ENCODE results near the gene USHBP1.
A peak's percentile ranks its signal among the peaks of the same experiment; 100 is the strongest.
"Not testable (repeated sequence)": the region's sequence is repeated elsewhere in the genome, so short reads cannot be mapped to it uniquely, and the experiment has no call there.

The USHBP1 gene

DNA sequence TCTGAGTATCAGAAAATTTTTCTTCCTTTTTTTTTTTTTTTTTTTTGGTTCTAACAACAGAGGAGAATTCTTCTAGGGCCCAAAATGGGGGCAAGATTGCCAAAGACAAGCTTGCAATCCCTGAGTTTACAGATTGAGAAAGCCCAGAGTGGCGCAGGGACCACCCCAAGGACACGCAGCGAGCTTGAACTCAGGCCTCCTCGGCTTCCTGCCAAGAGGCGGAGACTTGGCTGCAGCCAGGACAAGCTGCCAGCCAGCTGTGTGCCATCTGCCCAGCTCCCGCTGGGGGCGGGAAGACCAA, 40.6 kb upstream of the USHBP1 start:
- no peak overlapping the region for H3K9ac ChIP-seq (ENCODE audit: low read depth, low read length)
- H3K4me3 ChIP-seq (ENCODE audit: low read length): peak overlapping the region; percentile 83
- H3K4me1 ChIP-seq (ENCODE audit: control insufficient read depth, insufficient read depth, low read length): peaks cover 36% of the 10 kb centered on the region
- no peaks in the 10 kb centered on the region for H3K9me3 ChIP-seq (replicated peaks; ENCODE audit: low read length)
- H3K36me3 ChIP-seq (ENCODE audit: insufficient read depth, low read length): no peaks in the 10 kb centered on the region
- peak overlapping the region; percentile 97 for H3K4me2 ChIP-seq (ENCODE audit: low read length)
- H3K27me3 ChIP-seq (ENCODE audit: control insufficient read depth, insufficient read depth, low read length): no peaks in the 10 kb centered on the region

DNA sequence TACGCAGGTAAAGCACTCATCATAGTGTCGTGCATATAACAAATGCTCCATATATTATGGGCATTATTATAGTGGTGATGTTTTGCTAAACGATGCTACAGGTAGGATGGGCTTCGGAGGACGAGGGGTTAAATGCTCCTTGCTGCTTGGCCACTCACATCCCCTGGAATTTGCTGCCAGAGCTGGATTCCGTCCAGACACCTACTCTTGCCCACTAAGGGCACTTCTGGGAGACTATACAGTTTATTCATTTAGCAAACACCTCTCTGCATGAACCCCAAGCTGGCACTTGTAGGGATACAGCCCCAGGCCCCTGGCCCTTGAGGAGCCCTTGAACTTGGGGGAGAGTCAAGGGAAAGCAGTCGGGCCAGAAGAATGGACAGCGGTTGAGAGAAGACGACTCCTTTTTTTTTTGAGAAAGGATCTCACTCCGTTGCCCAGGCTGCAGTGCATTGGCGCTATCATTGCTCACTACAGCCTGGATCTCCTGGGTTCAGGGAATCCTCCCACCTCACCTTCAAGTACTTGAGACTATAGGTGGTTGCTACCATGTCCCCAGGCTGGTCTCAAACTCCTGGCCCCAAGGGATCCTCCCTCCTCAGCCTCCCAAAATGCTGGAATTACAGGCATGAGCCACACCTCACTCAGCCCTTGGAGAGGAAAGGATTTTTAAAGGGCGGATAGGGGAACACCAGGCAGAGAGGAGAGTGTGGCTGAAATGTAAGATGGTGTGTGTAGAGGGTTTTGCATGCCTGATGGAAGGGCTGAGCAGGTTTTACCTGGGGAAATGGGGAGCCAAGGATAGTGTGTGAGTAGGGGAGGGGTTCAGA, 40.1 kb upstream of the USHBP1 start:
- Histone ChIP-seq H3K4me1 (ENCODE audit: control insufficient read depth, insufficient read depth, low read length) (peaks cover 35% of the 10 kb centered on the region), H3K27me3 (ENCODE audit: control insufficient read depth, insufficient read depth, low read length) (no peaks in the 10 kb centered on the region), H3K4me2 (ENCODE audit: low read length) (peak overlapping the region; percentile 97), H3K9ac (ENCODE audit: low read depth, low read length) (no peak overlapping the region), H3K9me3 (replicated peaks; ENCODE audit: low read length) (no peaks in the 10 kb centered on the region), H3K36me3 (ENCODE audit: insufficient read depth, low read length) (no peaks in the 10 kb centered on the region), H3K4me3 (ENCODE audit: low read length) (no peak overlapping the region)

DNA sequence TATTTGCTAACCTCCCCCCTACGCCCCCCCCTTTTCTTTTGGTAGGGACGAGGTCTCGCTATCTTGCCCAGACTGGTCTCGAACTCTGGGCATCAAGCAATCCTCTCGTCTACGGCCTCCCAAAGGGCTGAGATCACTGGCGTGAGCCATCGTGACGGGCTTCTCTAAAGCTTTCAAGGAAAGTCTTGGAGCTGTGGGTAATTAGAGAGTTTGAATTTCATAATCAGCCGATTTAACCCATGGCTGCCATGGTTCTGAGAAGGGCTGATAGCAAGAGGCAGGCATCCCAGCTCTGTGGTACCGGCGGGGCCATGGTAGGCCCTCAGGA, 39.4 kb upstream of the USHBP1 start:
- H3K4me1 ChIP-seq (ENCODE audit: control insufficient read depth, insufficient read depth, low read length): peaks cover 35% of the 10 kb centered on the region
- no peaks in the 10 kb centered on the region for H3K36me3 ChIP-seq (ENCODE audit: insufficient read depth, low read length)
- no peak overlapping the region for H3K9ac ChIP-seq (ENCODE audit: low read depth, low read length)
- peak overlapping the region; percentile 96 for H3K4me2 ChIP-seq (ENCODE audit: low read length)
- peak overlapping the region; percentile 46 for H3K4me3 ChIP-seq (ENCODE audit: low read length)
- H3K9me3 ChIP-seq (replicated peaks; ENCODE audit: low read length): no peaks in the 10 kb centered on the region
- H3K27me3 ChIP-seq (ENCODE audit: control insufficient read depth, insufficient read depth, low read length): no peaks in the 10 kb centered on the region

DNA sequence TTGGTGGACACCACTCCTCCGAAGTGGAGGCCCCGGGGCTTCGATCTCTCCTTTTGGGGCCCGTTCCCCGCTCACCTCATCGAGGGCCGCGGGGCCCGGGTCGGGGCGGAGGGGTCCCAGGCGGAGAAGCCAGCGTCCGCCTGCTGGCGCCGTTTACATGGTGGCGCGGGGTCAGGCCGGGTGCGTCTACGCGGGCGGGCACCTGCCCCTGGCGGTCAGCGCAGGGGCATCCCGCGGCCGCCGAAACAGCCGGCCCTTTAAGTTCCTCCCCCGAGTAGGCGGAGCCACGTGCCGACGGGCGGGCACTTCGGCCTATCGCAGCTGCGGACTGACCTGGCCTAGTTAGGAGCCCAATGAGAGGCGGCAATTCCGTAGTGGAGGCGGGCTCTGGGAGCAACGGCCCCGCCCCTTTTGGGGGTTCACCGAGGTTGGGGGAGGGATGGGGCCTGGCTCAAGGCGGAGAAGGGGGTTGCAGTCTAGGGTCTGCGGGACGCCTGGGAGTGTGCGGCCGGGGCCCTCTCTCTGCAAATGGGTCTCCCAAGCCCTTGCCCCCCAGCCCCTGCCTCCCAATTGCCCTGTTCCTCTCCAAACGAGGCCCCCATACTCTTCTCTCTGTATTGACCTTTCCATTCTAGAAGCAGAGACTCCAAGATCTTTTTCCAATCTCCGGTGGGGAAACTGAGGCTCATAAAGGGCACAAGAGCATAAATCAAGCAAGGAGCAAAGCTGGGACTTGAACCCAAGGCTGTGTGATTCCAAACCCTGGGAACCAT, 38.8 kb upstream of the USHBP1 start, which contains the start of gene ABHD8:
ABHD8 (minus strand) TSS at position 259 of the 773 bp plus-strand sequence. CDS start 1,809 bp downstream, outside the sequence.
- Histone ChIP-seq H3K27me3 (ENCODE audit: control insufficient read depth, insufficient read depth, low read length) (no peaks in the 10 kb centered on the region), H3K4me2 (ENCODE audit: low read length) (peak within 1 kb of the TSS; percentile 96), H3K9me3 (replicated peaks; ENCODE audit: low read length) (no peaks in the 10 kb centered on the region), H3K4me1 (ENCODE audit: control insufficient read depth, insufficient read depth, low read length) (peaks cover 35% of the 10 kb centered on the region), H3K36me3 (ENCODE audit: insufficient read depth, low read length) (no peaks in the 10 kb centered on the region), H3K9ac (ENCODE audit: low read depth, low read length) (peak within 1 kb of the TSS; percentile 71), H3K4me3 (ENCODE audit: low read length) (peak within 1 kb of the TSS; percentile 81)

DNA sequence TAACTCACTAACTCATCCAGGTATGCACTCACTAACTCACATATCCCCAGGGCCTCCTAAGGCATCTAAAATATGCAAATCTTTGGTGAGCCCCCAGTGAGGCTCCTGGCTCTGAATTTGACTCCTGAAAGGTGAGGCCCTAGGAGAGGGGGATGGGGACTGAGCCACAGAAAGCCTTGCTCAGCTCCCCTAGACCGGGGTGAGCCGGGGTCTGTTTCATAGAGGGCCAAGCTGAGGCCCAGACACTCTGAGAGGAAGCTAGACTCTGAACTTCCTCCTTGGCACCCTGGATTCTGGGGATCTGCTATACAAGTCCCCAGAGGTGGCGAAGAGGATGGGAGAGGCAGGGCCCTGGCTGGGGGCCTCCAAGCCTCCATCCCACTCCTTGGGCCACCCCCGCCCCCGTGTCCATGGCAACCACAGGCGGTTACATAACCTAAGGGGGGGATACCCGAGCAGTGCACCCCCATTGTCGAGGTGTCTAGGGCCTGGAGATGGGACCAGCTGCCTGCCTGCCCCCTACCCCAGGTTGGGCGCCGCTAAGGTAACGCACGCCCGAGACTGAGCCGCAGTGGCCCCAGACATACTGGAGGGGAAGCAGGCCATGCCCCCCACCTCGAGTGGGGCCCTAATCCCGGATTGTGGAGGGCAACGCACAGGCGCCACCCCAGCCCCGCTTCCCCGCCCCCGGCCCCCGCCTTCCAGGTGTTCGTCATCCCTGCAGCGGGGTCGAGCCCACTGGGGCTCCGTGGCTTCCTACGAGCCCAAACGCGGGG, 38.0 kb upstream of the USHBP1 start:
- H3K9ac ChIP-seq (ENCODE audit: low read depth, low read length): peak overlapping the region; percentile 71
- no peaks in the 10 kb centered on the region for H3K9me3 ChIP-seq (replicated peaks; ENCODE audit: low read length)
- H3K4me1 ChIP-seq (ENCODE audit: control insufficient read depth, insufficient read depth, low read length): peaks cover 35% of the 10 kb centered on the region

DNA sequence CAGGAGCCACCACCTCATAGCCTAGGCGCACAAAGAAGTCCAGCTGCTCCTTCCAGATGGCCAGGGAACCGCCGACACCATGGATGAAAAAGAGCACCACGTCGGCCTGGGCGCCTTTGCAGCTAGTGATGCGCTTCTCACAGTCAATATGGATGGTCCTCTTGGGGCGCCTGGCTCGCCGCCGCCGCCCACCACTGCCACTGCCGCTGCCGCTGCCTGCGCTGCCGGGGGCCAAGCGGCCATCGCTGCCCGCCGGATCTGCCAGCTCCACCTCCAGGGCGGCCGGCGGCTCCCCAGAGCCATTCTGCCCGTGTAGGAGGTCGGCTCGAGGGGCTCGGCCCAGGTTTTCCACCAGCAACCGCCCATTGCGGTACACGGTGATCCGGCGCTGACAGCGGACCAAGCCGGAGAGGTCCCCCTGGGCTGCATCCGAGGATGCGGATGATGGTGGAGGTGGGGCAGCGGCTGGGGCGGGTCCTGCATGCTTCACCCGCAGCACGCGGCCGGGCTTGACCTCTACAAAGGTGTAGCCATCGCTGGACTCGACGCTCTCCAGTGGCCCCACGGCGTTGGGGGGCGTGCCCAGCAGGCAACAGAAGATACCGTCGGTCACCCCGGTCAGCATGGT, 36.6 kb upstream of the USHBP1 start:
- Histone ChIP-seq H3K36me3 (ENCODE audit: insufficient read depth, low read length) (no peaks in the 10 kb centered on the region), H3K27me3 (ENCODE audit: control insufficient read depth, insufficient read depth, low read length) (no peaks in the 10 kb centered on the region), H3K4me3 (ENCODE audit: low read length) (no peak overlapping the region), H3K4me1 (ENCODE audit: control insufficient read depth, insufficient read depth, low read length) (peaks cover 31% of the 10 kb centered on the region), H3K9me3 (replicated peaks; ENCODE audit: low read length) (no peaks in the 10 kb centered on the region), H3K9ac (ENCODE audit: low read depth, low read length) (no peak overlapping the region), H3K4me2 (ENCODE audit: low read length) (no peak overlapping the region)

More for the DNA sequence above, 38.0 kb upstream of the USHBP1 start:
- Histone ChIP-seq H3K4me3 (ENCODE audit: low read length) (peak overlapping the region; percentile 81), H3K4me2 (ENCODE audit: low read length) (peak overlapping the region; percentile 96), H3K36me3 (ENCODE audit: insufficient read depth, low read length) (no peaks in the 10 kb centered on the region), H3K27me3 (ENCODE audit: control insufficient read depth, insufficient read depth, low read length) (no peaks in the 10 kb centered on the region)

DNA sequence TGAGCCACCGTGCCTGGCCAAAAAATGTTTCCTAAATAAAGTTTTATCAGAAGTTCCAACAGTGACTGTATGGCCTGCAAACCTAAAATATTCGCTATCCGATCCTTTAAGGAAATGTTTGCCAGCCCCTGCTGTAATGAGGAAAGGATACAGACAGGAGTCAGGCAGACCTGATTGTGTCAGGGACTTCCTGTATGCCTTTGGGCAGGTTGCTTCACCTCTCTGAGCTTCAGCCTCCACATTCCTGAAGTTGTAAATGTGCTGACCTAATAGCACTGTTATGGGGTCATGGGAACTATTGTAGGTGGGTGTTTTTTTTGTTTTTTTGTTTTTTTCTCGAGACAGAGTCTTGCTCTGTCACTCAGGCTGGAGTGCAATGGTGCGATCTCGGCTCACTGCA, 32.4 kb upstream of the USHBP1 start:
- Histone ChIP-seq H3K4me2 (ENCODE audit: low read length) (no peak overlapping the region), H3K4me3 (ENCODE audit: low read length) (no peak overlapping the region), H3K36me3 (ENCODE audit: insufficient read depth, low read length) (no peaks in the 10 kb centered on the region), H3K9ac (ENCODE audit: low read depth, low read length) (no peak overlapping the region), H3K4me1 (ENCODE audit: control insufficient read depth, insufficient read depth, low read length) (peaks cover 6% of the 10 kb centered on the region), H3K9me3 (replicated peaks; ENCODE audit: low read length) (no peaks in the 10 kb centered on the region), H3K27me3 (ENCODE audit: control insufficient read depth, insufficient read depth, low read length) (no peaks in the 10 kb centered on the region)

DNA sequence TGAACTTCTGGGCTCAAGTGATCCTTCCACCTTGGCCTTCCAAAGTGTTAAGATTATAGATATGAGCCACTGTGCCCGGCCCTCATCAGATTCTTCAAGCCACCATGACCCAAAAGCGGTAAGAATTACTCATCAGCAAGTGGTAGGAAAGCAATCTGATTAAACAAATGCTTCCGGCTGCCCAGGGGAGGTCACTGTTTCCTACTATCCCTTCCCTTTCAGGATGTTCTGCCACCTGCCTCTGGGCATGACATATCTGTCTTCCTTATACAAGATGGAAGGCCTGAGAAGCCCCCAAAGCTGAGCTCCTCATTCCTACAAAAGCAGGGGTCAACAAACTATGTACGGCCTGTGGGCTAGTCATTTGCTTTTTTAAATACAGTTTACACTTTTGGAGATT, 31.7 kb upstream of the USHBP1 start:
- no peaks in the 10 kb centered on the region for H3K9me3 ChIP-seq (replicated peaks; ENCODE audit: low read length)
- H3K4me2 ChIP-seq (ENCODE audit: low read length): no peak overlapping the region
- H3K4me1 ChIP-seq (ENCODE audit: control insufficient read depth, insufficient read depth, low read length): peaks cover 6% of the 10 kb centered on the region
- no peak overlapping the region for H3K4me3 ChIP-seq (ENCODE audit: low read length)
- no peaks in the 10 kb centered on the region for H3K27me3 ChIP-seq (ENCODE audit: control insufficient read depth, insufficient read depth, low read length)
- H3K9ac ChIP-seq (ENCODE audit: low read depth, low read length): no peak overlapping the region
- H3K36me3 ChIP-seq (ENCODE audit: insufficient read depth, low read length): no peaks in the 10 kb centered on the region

DNA sequence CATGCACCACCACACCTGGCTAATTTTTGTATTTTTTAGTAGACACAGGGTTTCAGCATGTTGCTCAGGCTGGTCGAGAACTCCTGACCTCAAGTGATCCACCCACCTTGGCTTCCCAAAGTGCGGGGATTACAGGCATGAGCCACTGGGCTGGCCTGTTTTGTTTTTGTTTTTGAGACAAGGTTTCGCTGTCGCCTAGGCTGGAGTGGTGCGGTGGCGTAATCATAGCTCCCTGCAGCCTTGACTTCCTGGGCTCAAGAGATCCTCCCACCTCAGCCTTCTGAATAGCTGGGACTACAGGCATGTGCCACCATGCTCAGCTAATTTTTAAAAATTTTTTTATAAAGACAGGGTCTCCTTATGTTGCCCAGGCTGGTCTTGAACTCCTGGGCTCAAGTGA, 31.0 kb upstream of the USHBP1 start:
- H3K36me3 ChIP-seq (ENCODE audit: insufficient read depth, low read length); H3K27me3 ChIP-seq (ENCODE audit: control insufficient read depth, insufficient read depth, low read length); H3K9me3 ChIP-seq (replicated peaks; ENCODE audit: low read length); H3K9ac ChIP-seq (ENCODE audit: low read depth, low read length); H3K4me1 ChIP-seq (ENCODE audit: control insufficient read depth, insufficient read depth, low read length); H3K4me3 ChIP-seq (ENCODE audit: low read length); H3K4me2 ChIP-seq (ENCODE audit: low read length): not testable (repeated sequence)

DNA sequence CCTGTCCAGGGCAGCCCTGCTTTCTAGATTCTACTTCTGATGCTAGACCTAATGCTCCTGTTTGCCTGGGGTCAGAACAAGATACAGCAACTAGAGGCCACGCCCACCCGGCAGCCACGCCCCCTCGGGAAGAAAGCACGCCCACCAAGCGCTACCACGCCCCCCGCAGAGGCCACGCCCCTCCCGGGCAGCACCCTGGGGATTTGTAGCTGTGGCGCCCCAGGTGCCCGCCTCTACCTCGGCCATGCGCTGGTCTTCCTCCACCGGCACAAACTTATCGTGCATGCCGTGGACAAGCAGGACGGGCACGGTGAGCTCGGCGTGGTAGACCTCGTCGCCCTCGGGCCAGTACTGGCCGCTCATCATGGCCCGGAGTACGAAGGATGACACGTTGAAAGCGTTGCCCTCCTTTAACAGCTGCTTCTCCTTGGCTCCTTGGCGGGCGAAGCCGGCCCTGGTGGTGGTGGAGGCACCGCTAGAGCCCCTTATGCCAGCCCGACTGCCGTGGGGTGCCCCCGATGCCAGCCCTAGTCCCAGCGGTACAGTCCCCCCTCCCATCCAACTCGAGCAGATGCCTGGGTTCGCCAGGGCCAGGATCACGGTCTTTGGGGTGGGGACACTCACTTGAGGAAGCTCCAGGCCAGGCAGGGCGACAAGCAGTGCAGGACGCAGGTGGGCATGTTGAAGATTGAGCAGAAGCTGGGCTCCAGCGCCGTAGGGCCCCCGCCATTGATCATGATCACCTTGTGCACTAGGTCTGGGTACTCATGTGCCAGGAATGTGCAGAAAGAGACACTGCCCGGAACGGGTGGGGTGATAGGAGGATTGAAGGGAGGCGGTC, 29.7 kb upstream of the USHBP1 start:
- H3K4me1 ChIP-seq (ENCODE audit: control insufficient read depth, insufficient read depth, low read length): peaks cover 6% of the 10 kb centered on the region

More for the DNA sequence above, 29.7 kb upstream of the USHBP1 start:
- Histone ChIP-seq H3K4me3 (ENCODE audit: low read length) (no peak overlapping the region), H3K4me2 (ENCODE audit: low read length) (no peak overlapping the region), H3K27me3 (ENCODE audit: control insufficient read depth, insufficient read depth, low read length) (no peaks in the 10 kb centered on the region), H3K9ac (ENCODE audit: low read depth, low read length) (no peak overlapping the region), H3K9me3 (replicated peaks; ENCODE audit: low read length) (no peaks in the 10 kb centered on the region), H3K36me3 (ENCODE audit: insufficient read depth, low read length) (no peaks in the 10 kb centered on the region)

All from skeletal muscle satellite cell (primary cell).